ENCODE measurements around the gene ADAMTS15. TPM values are rescaled to one million over a fixed set of nuclear protein-coding genes. Genes with fewer than 3 reads are reported as not detected.

ADAMTS15 gene
- total and polyA plus RNA-seq, 2 donors (not counting 3 experiments of a cell fraction or from before 2014, with no cell fraction given), result 0.08 TPM; not detected in 1

GRCh38 chr11:130404727-130405126 is 43.7 kb upstream of the ADAMTS15 start:
- no TSS peak for BruUV-seq (replicated peaks)
- Histone ChIP-seq H3K9me3 (replicated peaks; ENCODE audit: control insufficient read depth, insufficient read depth, low read length) (no peaks in the 10 kb centered on the region), H4K20me1 (replicated peaks; ENCODE audit: control insufficient read depth, extremely low read depth, insufficient read depth, low read length) (no peaks in the 10 kb centered on the region), H3K27me3 (ENCODE audit: control insufficient read depth in 2 of 2, insufficient read depth in 2 of 2, low read length in 2 of 2) (no peaks in the 10 kb centered on the region), H3K27ac (ENCODE audit: insufficient read depth, low read depth, low read length) (no peak overlapping the region), H3K9me1 (replicated peaks; ENCODE audit: control insufficient read depth, extremely low read depth, insufficient read depth, low read length) (no peaks in the 10 kb centered on the region), H3K4me2 (ENCODE audit: insufficient read depth, low read length) (no peak overlapping the region), H2AFZ (ENCODE audit: low read depth, low read length) (no peak overlapping the region), H3K9ac (replicated peaks; ENCODE audit: extremely low read depth, insufficient read depth, low read length) (no peak overlapping the region), H3K79me2 (ENCODE audit: control insufficient read depth, insufficient read depth, low read length) (no peaks in the 10 kb centered on the region), H3K36me3 (ENCODE audit: control insufficient read depth in 2 of 2, extremely low read depth in 1 of 2, insufficient read depth in 2 of 2, low read length in 2 of 2) (no peaks in the 10 kb centered on the region), H3K4me3 (replicated peaks in 1 of 3; ENCODE audit: insufficient read depth in 1 of 3, low read depth in 1 of 3, low read length in 3 of 3) (no peak overlapping the region), H3K4me1 (ENCODE audit: control insufficient read depth, extremely low read depth, insufficient read depth, low read length) (no peaks in the 10 kb centered on the region)
- ChIA-PET CTCF (no interaction called here), POLR2A (no interaction called here)
- DNase-seq (ENCODE audit: low read depth, low spot score) (no peak), FAIRE-seq (no peak)
- dilution Hi-C loops (cut with MboI; ENCODE audit: extremely low pct_ligation_motif_present, low sequenced_read_pairs) (no loop called here), intact Hi-C loops (cut with micrococcal nuclease) (no loop called here)
- TF ChIP-seq CTCF (IDR thresholded peaks at IDR 0.05; ENCODE audit: extremely low read depth in 1 of 2, insufficient read depth in 1 of 2, low read depth in 1 of 2, low read length in 2 of 2), result no peak
- no peak for TF ChIP-seq EZH2 (IDR thresholded peaks at IDR 0.05; ENCODE audit: borderline replicate concordance, low read depth, low read length, severe bottlenecking)
- TF ChIP-seq MYC (IDR thresholded peaks at IDR 0.05; ENCODE audit: low read depth, low read length), result no peak

- CTCF ChIA-PET, result interaction anchor here (1.5 kb wide), 1 partner anchor 457 kb away, joined by 5 read pairs; no protein-coding TSS in a partner anchor
- intact Hi-C loops (cut with micrococcal nuclease), result no loop called here
- no TSS peak for BruUV-seq (replicated peaks)
- FAIRE-seq (no peak), DNase-seq (ENCODE audit: low read depth, low spot score) (no peak)
- Histone ChIP-seq H3K27ac (ENCODE audit: insufficient read depth, low read depth, low read length) (no peak overlapping the region), H3K4me1 (ENCODE audit: control insufficient read depth, extremely low read depth, insufficient read depth, low read length) (no peaks in the 10 kb centered on the region), H4K20me1 (replicated peaks; ENCODE audit: control insufficient read depth, extremely low read depth, insufficient read depth, low read length) (no peaks in the 10 kb centered on the region), H3K4me3 (replicated peaks in 1 of 3; ENCODE audit: insufficient read depth in 1 of 3, low read depth in 1 of 3, low read length in 3 of 3) (no peak overlapping the region), H3K9ac (replicated peaks; ENCODE audit: extremely low read depth, insufficient read depth, low read length) (no peak overlapping the region), H3K36me3 (ENCODE audit: control insufficient read depth in 2 of 2, extremely low read depth in 1 of 2, insufficient read depth in 2 of 2, low read length in 2 of 2) (no peaks in the 10 kb centered on the region), H3K27me3 (ENCODE audit: control insufficient read depth in 2 of 2, insufficient read depth in 2 of 2, low read length in 2 of 2) (no peaks in the 10 kb centered on the region), H3K9me3 (replicated peaks; ENCODE audit: control insufficient read depth, insufficient read depth, low read length) (no peaks in the 10 kb centered on the region), H3K9me1 (replicated peaks; ENCODE audit: control insufficient read depth, extremely low read depth, insufficient read depth, low read length) (no peaks in the 10 kb centered on the region), H2AFZ (ENCODE audit: low read depth, low read length) (no peak overlapping the region), H3K4me2 (ENCODE audit: insufficient read depth, low read length) (no peak overlapping the region), H3K79me2 (ENCODE audit: control insufficient read depth, insufficient read depth, low read length) (no peaks in the 10 kb centered on the region)
- dilution Hi-C loops (cut with MboI; ENCODE audit: extremely low pct_ligation_motif_present, low sequenced_read_pairs), result no loop called here
- POLR2A ChIA-PET, result no interaction called here
- TF ChIP-seq GATA2 (IDR thresholded peaks at IDR 0.05; ENCODE audit: insufficient read depth, insufficient read length, low read depth, low read length), result no peak
- no peak for TF ChIP-seq POLR2A (IDR thresholded peaks at IDR 0.05; ENCODE audit: low read depth, low read length)
- TF ChIP-seq JUN (IDR thresholded peaks at IDR 0.05; ENCODE audit: borderline replicate concordance, insufficient read depth, insufficient read length, low read depth), result no peak
- TF ChIP-seq EZH2 (IDR thresholded peaks at IDR 0.05; ENCODE audit: borderline replicate concordance, low read depth, low read length, severe bottlenecking), result no peak
- TF ChIP-seq MAX (IDR thresholded peaks at IDR 0.05; ENCODE audit: insufficient read depth, insufficient read length), result no peak
- no peak for TF ChIP-seq CTCF (IDR thresholded peaks at IDR 0.05; ENCODE audit: extremely low read depth in 1 of 2, insufficient read depth in 1 of 2, low read depth in 1 of 2, low read length in 2 of 2)
- TF ChIP-seq POLR2AphosphoS5 (IDR thresholded peaks at IDR 0.05; ENCODE audit: insufficient read depth, low read depth, low read length), result no peak
- TF ChIP-seq FOS (IDR thresholded peaks at IDR 0.05; ENCODE audit: borderline replicate concordance, insufficient read depth, low read length), result no peak
- no peak for TF ChIP-seq MYC (IDR thresholded peaks at IDR 0.05; ENCODE audit: low read depth, low read length)
Measured at GRCh38 chr11:130405428-130405827, 43.0 kb upstream of the ADAMTS15 start.

All from endothelial cell of umbilical vein (primary cell).